Measurements from ENCODE around the gene ZER1.

DNA sequence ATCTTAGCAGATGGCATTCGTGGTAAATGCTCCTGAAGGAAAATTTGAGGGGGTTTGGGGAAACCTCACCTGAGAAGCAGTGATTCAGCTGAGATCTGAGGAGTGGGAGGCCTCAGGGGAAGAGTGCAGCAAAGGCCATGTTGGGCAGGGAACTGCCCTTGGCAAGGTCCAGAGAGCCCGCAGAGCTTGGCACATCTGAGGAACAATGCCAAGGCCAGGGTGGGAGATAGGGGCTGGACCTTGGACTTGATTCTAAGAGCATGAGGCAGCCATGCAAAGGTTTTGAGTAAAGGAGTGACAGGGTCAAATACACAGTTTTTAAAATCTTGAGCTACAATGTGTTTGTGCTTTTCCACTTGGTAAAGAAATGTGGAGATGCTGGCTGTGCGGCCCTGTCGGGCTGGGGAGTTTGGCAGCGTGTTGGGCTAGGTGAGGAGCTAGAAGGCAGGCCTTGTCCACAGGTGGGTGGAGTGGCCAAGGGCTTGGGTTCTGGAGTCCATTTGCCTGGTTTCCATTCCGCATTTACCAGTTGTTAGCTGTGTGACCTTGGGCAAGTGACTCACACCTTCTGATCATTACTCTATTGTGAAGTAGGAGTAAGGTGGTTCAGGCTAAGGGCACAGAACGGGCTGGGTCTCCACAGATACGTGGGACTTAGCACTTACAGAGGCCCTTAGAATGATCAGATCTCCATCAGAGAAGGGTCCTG lies 21.4 kb upstream of the ZER1 start:
- TF ChIP-seq EZH2 (IDR thresholded peaks at IDR 0.05; ENCODE audit: low read depth, low read length, severe bottlenecking) (no peak), TBP (IDR thresholded peaks at IDR 0.05; ENCODE audit: low read depth, low read length) (no peak), TCF12 (IDR thresholded peaks at IDR 0.05; ENCODE audit: low read depth, low read length) (no peak), POLR2AphosphoS5 (IDR thresholded peaks at IDR 0.05; ENCODE audit: low read depth, low read length) (no peak), CBX5 (IDR thresholded peaks at IDR 0.05; ENCODE audit: low read depth, low read length) (no peak), POLR2A (IDR thresholded peaks at IDR 0.05; ENCODE audit: control extremely low read depth in 1 of 2, low read depth in 2 of 2, low read length in 2 of 2) (no peak), CHD1 (IDR thresholded peaks at IDR 0.05; ENCODE audit: low read depth, low read length) (no peak), SP1 (IDR thresholded peaks at IDR 0.05; ENCODE audit: low read depth, low read length) (no peak), SIRT6 (IDR thresholded peaks at IDR 0.05; ENCODE audit: low read length) (no peak), HDAC2 (IDR thresholded peaks at IDR 0.05; ENCODE audit: borderline replicate concordance in 1 of 2, low read depth in 2 of 2, low read length in 2 of 2) (no peak)
- TF ChIP-seq, protein P1, sequence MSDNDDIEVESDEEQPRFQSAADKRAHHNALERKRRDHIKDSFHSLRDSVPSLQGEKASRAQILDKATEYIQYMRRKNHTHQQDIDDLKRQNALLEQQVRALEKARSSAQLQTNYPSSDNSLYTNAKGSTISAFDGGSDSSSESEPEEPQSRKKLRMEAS (IDR thresholded peaks at IDR 0.05), result no peak
- TF ChIP-seq, protein P2, sequence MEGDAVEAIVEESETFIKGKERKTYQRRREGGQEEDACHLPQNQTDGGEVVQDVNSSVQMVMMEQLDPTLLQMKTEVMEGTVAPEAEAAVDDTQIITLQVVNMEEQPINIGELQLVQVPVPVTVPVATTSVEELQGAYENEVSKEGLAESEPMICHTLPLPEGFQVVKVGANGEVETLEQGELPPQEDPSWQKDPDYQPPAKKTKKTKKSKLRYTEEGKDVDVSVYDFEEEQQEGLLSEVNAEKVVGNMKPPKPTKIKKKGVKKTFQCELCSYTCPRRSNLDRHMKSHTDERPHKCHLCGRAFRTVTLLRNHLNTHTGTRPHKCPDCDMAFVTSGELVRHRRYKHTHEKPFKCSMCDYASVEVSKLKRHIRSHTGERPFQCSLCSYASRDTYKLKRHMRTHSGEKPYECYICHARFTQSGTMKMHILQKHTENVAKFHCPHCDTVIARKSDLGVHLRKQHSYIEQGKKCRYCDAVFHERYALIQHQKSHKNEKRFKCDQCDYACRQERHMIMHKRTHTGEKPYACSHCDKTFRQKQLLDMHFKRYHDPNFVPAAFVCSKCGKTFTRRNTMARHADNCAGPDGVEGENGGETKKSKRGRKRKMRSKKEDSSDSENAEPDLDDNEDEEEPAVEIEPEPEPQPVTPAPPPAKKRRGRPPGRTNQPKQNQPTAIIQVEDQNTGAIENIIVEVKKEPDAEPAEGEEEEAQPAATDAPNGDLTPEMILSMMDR (IDR thresholded peaks at IDR 0.05; ENCODE audit: control extremely low read depth in 1 of 3, insufficient read depth in 1 of 3, low read depth in 1 of 3, low read length in 3 of 3), result no peak
- TF ChIP-seq, protein P3, sequence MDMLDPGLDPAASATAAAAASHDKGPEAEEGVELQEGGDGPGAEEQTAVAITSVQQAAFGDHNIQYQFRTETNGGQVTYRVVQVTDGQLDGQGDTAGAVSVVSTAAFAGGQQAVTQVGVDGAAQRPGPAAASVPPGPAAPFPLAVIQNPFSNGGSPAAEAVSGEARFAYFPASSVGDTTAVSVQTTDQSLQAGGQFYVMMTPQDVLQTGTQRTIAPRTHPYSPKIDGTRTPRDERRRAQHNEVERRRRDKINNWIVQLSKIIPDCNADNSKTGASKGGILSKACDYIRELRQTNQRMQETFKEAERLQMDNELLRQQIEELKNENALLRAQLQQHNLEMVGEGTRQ (IDR thresholded peaks at IDR 0.05; ENCODE audit: low read length), result no peak
